NCI-H345 (cell line): ENCODE measurements around the gene RAB42.
"Not testable (repeated sequence)": the region's sequence is repeated elsewhere in the genome, so short reads cannot be mapped to it uniquely, and the experiment has no call there.

Experiments used
- DNase-seq: peaks from one replicate; lab custom pipeline; 2025; lab: John Stamatoyannopoulos, UW

RAB42 gene, protein sequence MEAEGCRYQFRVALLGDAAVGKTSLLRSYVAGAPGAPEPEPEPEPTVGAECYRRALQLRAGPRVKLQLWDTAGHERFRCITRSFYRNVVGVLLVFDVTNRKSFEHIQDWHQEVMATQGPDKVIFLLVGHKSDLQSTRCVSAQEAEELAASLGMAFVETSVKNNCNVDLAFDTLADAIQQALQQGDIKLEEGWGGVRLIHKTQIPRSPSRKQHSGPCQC

DNA sequence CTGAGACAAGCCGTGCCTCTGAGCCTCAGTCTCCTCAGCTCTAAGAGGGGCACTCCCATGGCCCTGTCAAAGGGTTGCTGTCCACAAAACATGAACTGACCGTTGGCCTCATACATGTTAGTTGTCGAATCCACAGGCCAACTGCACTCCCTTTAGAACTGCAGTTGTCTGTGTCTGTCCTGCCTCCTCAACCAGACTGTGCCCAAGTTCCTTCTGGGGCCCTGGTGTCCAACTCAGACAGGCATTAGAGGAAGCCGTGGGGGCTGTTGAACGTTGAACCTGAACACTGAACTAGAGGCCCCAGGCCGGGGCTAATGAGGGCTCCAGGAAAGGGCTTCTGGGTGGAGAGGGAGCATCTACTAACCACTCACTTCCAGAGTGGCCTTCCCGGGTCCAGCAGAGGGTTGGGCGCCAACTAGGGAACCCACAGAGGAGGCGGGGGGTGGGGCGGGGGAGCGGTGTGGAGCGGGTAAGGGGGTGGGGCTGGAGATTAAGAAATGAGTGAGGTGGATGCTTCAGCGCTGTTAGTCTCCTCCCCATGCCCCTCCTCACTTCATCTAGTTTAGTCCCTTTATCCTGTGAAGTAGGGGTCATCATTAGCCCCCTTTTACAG lies at the start of gene RAB42:
Gene RAB42, plus strand, starts transcription at position 558 of the 613 bp plus-strand sequence. CDS start 247 bp downstream, outside the sequence.
- no peak for DNase-seq

DNA sequence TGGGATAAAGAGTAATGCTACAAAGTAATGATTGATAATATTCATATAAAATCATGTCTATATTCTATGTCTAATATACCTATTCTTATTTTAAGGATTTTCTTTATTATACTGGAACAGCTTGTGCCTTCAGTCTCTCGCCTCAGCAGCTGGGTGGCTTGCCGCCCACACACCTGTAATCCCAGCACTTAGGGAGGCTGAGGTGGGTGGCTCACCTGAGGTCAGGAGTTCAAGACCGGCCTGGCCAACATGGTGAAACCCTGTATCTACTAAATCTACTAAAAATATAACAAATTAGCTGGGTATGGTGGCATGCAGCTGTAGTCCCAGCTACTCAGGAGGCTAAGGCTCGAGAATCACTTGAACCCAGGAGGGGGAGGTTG lies 46.8 kb upstream of the RAB42 start:
- no peak for DNase-seq

DNA sequence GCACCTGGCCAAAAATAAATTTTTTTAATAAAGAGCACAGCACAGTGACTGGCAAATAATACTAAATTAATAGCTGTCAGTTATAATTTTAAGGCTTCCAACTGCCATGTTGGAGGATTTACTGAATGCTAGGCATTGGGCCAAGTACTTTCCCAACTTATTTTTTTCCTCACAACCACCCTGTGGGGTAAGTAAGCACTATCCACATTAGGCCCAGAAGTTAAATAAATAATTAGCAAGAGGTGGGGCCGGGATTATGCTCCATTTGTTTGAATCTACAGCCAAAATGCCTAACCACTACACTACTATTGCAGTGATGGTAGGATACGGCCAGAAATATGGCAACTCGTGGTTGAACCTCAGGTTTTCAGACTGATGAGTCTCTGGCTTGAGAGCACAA lies 43.7 kb upstream of the RAB42 start:
- DNase-seq: no peak

DNA sequence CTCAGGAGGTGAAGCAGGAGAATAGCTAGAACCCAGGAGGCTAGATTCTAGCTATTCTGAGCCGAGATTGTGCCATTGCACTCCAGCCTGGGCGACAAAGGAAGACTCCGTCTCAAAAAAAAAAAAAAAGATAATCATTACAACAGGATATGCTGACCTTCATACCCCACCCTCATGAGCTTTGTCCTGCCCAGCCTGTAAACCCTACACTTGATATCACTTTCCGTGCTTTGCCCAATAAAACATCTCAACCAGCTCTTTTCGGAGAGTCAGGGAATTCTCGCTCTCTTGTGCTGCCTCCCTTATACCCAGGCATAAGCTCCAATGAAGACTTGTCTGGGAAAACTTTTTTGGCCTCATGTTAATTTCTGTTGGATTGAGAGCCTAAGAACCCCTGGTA lies 40.7 kb upstream of the RAB42 start:
- DNase-seq: no peak

DNA sequence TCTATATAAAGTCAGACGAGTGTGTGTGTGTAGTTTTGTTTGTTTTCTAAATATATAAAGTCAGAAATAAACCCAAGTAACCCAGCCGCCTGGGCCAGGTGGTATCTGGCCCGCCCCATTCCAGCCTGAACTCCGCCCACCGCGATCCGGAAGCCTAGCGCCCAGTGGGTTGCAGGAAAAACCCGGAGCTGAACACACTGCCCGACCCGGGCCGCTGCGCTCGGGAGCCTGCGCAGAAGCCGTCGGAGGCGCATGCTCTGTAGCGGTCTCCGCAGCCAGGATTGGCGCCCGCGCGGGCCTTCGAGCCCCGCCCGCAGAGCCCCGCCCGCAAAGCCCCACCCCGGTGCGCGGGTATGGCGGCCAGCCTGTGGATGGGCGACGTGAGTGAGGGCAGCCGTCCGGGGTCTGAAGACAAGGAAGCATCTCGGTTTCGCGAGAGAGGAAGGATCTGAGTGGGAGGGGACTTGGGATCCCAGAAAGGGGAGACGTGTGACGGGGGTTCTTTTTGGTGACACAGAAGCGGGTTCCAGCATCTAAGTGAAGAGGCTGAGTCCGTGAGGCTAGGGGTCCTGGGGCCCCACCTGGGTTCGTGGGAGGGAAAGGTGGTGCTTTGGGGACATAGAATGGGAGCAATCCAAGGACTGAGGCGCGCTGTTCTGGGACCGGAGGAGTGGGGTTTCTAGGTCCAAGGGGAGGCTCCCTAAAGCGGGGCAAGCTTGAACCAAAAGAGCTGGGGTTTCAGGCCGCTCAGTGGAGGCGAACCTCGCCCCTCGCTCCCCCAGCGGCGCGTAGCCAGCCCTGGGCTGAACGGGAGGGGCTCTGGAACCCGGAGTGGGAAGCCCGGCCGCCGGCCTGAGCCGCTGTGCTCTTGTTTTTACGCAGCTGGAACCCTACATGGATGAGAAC lies 39.1 kb upstream of the RAB42 start, which contains the start of gene TRNAU1AP:
Gene TRNAU1AP, plus strand, starts transcription at position 328 of the 906 bp plus-strand sequence. Its CDS starts 26 bp downstream, at position 354.
- DNase-seq: peak; percentile 98

DNA sequence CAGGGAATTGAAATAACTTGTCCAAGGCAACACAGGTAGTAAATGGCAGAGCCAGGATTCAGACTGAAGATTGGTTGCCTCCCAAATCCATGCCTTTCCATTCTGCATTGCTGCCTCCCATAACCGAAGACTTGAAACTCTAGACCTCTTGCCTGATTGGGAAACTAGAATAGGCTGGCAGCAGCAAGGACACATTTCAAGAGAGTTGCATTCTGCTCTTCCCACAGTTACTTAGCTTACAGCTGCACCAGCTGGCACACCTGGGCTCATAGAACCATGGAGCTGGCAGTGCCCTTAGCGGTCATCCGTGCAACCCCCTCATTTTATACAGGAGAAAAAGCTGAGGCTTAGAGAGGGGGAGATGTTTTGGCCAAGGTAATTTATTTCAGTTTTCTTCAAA lies 31.2 kb upstream of the RAB42 start:
- no peak for DNase-seq

DNA sequence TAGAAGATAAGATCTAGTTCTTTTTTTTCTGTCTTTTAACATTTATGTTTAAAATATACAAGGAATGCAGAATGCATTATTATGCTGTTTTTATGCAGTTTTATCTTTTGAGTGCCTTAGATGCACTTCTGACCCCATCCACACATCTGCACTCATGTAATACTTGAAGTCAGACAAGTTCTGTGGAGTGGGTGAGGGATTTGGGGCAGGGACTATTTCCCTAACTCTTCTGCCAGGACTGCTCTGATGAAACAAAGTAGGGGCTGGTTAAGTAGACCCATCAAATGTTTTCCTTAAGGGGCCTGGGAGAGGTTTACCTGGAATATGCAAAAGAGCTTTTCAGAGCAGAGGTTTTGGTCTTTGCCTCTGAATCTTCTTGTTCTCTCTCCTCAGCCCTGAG lies 27.8 kb upstream of the RAB42 start:
- DNase-seq: no peak

DNA sequence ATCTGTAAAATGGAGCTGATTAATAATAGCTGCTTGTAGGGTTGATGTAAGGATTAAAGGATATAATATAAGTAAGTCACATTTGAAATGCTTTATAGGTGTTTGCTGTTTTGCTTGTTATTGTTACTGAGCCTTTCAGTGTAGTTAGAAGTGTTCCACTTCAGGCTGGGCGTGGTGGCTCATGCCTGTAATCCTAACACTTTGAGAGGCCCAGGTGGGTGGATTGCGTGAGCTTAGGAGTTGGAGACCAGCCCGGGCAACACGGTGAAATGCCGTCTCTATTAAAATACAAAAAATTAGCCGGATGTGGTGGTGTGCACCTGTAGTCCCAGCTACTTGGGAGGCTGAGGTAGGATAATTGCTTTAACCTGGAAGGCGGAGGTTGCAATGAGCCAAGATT lies 27.0 kb upstream of the RAB42 start:
- no peak for DNase-seq

DNA sequence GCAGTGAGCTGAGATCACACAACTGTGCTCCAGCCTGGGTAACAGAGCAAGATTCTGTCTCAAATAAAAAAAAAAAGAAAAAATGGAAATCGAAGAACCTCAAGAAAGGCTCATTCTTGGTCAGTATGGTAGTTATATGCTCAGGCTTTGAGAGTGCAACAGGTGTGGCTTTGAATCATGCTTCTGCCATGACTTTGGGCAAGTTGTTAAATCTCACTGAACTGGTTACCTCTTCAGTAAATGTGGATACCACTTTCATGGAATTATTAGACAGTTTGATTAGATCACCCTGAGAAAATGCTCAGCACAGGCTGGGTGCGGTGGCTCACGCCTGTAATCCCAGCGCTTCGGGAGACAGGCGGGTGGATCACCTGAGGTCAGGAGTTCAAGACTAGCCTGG lies 26.3 kb upstream of the RAB42 start:
- DNase-seq: no peak

DNA sequence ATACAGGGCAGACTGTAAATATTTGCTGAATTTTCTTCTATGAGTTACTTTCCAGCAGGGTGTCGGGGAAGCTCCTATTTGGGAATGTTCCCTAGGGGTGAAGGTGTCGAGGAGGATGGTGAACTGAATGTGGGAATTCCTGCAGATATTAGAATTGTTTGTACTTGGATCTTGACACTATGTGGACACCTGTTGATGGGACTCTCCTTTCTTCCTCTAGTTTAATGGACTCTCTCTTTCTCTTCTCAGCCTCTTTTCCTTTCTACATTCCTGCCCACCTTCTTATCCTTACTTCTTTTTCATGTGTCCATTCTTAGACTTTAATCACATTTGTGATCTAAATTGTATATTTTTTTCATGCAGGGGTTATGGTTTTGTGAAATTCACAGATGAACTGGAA lies 25.1 kb upstream of the RAB42 start:
- no peak for DNase-seq

DNA sequence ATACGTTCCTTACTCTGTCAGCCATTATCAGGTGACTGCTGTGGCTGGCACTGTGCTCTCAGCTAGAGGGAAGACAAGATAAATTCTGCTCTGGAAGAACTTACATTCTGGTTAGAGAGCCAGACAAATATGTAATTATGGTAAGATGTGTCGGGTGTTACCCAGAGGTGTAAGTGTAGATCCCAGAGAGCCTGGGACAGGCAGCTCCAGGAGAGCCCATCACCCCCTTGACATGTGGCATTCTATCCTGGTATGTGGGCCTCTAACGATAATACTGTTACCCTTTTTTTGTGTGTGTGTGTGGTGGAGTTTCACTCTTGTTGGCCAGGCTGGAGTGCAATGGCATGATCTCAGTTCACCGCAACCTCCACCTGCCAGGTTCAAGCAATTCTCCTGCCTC lies 20.2 kb upstream of the RAB42 start:
- DNase-seq: no peak

DNA sequence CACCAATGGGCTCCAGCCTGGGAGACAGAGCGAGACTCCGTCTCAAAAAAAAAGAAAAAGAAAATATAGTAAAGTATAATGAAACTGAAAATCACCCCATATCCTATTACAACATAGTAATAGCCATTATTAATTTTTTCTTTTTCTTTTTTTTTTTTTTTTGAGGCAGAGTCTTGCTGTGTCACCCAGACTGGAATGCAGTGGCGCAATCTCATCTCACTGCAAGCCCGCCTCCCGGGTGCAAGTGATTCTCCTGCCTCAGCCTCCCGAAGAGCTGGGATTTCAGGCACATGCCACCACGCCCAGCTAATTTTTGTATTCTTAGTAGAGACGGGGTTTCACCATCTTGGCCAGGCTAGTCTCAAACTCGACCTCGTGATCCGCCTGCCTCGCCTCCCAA lies 19.2 kb upstream of the RAB42 start:
- DNase-seq: not testable (repeated sequence)

DNA sequence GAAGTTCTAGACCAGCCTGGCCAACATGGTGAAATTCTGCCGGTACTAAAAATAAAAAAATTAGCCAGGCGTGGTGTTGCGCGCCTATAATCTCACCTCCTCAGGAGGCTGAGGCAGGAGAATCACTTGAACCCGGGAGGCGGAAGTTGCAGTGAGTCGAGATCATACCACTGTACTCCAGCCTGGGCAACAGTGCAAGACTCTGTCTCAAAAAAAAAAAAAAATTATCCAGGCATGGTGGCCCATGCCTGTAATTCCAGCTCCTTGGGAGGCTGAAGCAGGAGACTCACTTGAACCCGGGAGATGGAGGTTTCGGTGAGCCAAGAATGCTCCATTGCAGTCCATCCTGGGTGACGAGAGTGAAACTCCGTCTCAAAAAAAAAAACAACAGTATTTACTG lies 18.5 kb upstream of the RAB42 start:
- no peak for DNase-seq

DNA sequence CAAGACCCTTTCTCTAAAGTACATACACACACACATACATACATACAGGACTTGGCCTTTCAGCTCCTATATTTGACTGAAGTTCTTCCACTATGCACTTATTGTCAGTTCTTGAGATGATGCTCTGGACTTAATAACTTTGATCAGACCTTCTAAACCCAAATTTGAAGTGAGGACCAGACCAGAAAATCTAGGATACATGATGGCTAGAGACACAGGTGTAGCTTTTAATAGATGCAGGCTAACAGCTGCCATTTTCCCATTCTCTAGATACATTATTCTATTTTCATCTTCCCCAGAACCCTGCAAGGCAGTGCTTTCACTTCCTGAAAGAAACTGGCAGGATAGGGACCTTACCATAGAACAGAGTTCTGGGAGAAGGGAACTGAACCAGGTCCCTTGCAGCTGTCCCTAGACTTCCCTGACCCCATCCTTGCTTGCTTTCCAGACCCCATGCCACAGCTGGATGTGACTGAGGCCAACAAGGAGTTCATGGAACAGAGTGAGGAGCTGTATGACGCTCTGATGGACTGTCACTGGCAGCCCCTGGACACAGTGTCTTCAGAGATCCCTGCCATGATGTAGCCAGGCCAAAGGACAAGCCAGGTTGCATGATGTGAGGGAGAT lies 14.9 kb upstream of the RAB42 start:
- DNase-seq: no peak

DNA sequence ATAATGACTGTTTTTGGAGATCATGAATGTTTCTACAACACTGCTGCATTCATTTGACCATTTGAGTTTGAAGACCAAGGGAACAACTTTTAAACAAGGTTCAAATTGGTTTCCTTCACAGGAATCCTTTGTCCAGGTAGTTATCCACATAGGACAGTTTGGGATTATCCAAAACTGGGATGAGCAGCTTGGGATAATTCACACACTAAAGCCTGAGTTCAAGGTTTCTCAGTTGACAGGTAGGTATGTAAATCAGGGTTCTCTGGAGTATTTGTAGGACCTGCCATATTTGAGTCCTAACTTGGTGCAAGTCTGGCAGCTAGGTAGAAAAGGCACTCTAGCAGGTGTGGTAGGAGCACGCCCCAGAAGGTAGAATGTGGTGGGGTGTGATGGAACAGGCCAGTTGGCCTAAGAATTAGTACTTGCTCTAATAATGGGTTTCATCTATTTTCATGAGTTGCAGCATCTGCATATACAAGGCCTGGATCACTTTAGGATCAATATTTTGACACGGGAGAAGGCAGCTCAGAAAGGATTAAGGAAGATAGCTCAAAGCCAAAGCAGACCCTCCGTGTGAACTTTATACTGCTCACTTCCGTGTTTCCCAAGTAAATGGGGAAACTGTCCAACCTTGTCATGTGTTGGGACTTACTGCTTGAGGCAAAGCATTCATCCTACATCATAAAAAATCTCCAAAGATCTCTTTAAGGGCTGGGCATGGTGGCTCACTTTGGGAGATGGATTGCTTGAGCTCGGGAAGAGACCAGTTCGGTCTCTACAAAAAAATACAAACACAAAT lies 14.1 kb upstream of the RAB42 start:
- no peak for DNase-seq

DNA sequence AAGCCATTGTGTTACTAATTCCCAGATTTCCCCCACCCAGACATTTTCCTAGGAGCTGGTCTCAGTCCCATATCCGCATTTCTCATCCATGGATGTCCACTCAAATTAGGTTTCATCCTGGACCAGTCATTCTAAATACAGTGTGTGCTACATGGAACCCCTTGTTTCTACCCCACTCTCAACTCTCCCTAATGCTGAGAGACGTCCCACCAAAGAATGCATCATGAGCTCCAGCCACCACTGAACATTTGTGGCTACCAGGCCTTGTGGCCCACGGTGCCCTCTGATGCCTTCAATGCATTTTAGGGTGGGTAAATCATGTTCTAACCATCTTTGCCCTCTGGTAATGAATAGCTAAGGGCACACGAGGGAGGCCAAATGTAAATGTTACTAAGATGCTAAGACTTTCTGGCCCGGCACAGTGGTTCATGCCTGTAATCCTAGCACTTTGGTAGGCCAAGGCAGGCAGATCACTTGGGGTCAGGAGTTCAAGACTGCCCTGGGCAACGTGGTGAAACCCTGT lies 13.3 kb upstream of the RAB42 start:
- no peak for DNase-seq

DNA sequence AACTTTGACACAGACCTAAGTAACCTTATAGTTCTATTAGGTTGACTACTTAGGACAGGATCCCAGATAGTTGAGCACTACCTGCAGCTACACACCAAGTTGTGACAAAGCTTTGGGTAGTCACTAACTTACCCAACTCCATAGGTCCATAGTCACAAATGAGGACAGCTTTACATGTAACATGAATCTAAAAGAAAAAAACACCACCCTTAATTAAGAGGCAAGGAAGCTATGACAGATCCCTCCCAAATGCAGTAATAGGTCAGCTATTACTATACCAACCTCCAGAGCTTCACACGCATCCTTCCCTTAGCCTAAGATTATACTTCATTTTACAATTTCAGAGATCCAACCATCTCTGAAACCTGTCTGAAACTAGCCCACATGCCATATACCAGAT lies 12.7 kb upstream of the RAB42 start:
- no peak for DNase-seq

DNA sequence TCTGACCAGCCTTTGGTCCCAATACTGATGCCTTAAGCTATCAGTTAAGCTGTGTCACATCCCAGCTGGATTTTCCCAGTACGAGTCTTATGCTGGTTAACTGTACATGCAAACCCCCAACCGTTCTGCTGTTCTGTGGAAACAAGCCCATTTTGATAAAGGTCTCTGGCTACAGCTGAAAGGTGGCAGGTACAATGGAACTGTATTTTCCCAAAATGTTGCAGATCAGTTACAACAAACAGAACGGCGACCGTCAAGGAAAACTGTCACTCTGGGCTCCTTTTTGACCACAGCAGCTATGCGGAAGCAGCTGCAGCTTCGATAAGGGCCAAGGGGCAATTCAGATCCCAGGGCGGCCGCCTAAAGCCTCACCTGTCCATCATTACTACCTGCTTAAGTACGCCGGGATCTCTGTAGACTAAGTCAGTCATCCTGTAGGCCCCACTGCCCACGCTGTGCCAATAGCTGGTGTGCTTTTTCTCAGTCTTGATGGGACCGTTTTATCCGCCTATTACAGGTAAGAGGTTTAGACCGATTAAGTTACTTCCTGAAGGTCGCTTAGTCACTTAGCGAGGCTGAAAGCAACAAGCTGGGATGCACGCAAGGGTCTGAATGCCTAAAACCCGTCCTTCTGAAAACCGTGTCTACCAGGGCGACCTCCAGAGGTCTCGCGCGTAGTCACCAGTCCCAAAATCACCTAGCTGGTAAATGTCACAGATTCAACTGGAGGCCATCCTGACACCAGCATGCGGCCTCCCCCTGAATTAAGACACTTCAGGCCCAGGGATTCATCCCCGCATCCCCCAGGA lies 11.1 kb upstream of the RAB42 start:
- DNase-seq: peak; percentile 60

DNA sequence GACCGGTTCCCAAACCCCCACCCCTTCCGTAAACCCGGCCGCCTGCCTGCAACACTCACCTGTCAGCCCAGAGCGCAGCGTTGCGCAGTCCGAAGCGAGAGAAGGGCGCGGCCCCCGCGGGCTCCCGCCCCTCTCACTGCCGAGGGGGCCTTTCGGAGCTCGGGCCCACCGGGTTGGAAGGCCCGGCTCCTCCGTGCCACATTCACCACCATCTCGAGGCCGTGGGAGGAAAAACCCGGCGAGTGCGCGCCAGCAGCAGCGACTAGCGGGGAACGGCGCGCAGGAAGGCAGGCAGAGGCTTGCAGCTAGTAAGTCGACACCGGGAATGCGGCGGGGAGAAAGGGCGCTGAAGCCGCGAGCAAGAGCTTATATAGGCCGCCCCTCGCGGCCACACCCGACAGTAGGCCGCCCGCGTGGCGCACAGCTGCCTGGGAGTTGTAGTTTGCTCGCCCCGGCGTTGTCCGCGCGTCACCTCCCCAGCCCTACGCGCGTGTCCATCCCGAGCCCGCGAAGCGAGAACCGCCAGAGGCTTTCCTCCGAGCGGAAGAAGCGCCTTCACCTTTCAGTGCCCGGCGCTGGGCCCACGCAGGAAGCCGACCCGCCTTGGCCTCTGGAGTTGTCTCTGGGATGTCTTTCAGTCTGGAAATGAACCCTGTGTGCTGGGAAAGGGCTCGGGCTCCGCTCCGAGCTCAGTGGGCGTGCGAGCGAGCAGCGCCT lies 10.4 kb upstream of the RAB42 start:
- peak; percentile 97 for DNase-seq

DNA sequence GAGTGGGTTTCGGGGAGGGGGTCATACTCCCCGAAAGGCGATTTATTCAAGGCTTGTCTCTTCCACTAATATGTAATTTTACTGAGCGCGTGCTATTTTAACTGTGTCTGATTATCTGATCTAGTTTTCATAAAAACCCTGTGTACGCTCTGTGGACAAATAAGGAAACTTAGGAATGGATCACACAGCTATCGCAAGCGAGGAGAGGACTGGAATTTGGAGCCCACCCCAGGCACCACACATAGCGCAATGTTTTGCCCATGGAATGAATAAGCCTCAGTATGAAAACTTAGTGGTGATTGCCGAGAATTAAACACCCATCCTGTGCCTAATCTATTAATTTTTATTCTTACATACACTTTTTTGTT lies 9.8 kb upstream of the RAB42 start:
- DNase-seq: peak; percentile 59
